ENCODE measurements around the gene BRMS1L.
"Not testable (repeated sequence)": the region's sequence is repeated elsewhere in the genome, so short reads cannot be mapped to it uniquely, and the experiment has no call there.

Gene BRMS1L

DNA sequence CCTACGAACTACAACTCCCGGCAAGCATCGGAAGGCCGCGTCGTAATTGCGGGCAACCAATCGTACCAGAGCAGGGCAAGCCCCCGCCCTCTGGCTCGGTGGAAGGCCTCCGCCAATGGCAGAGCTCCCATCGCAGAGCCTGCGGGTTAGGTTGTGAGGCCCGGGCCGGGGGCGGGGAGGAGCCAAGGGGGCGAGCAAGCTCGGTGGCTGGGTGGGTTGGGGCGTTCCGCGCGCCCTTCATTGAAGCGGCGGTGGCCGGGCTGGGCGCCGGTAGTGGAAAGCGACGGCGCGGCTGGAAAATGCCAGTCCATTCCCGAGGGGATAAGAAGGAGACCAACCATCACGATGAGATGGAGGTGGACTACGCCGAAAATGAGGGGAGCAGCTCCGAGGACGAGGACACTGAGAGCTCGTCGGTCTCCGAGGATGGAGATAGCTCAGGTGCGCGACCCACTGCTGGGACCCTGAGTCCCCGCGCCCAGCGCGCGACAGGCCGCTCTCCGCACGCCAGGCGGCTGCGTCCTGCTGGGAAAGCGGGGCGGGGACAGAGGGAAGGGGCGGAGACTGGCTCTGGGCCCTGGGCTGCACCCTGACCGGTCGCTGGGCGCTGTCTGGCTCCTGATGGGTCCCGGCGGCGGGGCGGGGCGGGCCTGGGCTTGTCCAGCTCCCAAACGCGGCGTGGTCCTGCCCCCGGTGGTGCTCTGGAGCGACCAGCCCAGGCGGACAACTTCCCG is at the start of gene BRMS1L:
Gene BRMS1L (plus strand): TSS at position 121 of the 734 bp plus-strand sequence. CDS start 179 bp downstream, at position 300.
- H2AFZ ChIP-seq (ENCODE audit: low read length) = peak within 1 kb of the TSS; percentile 94

DNA sequence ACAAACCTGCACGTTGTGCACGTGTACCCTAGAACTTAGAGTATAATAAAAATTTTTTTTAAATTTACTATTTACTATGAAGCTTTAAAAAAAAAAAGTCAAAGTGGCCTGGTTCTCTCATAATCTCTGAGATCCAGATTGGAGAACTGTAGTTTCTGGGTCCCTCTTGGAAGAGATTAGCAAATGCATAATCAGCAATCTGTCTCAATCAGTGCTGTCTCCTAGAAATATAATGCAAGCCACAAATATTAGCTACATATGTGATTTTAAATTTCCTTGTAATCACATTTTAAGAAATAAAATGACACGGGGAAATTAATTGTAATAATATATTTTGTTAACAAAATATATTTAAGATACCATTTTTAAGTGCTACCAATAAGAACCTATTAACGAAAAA is 49.3 kb upstream of the BRMS1L start:
- Histone ChIP-seq H3K27me3 (ENCODE audit: insufficient read depth, low read length) (no peaks in the 10 kb centered on the region), H3K36me3 (ENCODE audit: insufficient read depth, low read length) (no peaks in the 10 kb centered on the region), H3K4me1 (ENCODE audit: insufficient read depth, low read length, severe bottlenecking) (no peaks in the 10 kb centered on the region), H3K27ac (ENCODE audit: low read depth, low read length, poor library complexity, severe bottlenecking) (no peak overlapping the region), H3K9me3 (ENCODE audit: low read length) (no peaks in the 10 kb centered on the region), H3K9ac (ENCODE audit: low read length) (no peak overlapping the region), H3K79me2 (ENCODE audit: insufficient read depth, low read length) (no peaks in the 10 kb centered on the region), H3F3A (ENCODE audit: insufficient read depth, low read length) (no peaks in the 10 kb centered on the region), H3K4me3 (ENCODE audit: low read depth, low read length, poor library complexity, severe bottlenecking) (no peak overlapping the region), H3K9me2 (ENCODE audit: low read depth, low read length) (no peaks in the 10 kb centered on the region), H3K4me2 (ENCODE audit: low read length) (no peak overlapping the region), H4K20me1 (ENCODE audit: insufficient read depth, low read length) (no peaks in the 10 kb centered on the region), H2AFZ (ENCODE audit: low read length) (no peak overlapping the region)
- no peak for TF ChIP-seq CTCF (IDR thresholded peaks at IDR 0.05; ENCODE audit: low read length)
- no peak for TF ChIP-seq EZH2 (IDR thresholded peaks at IDR 0.05; ENCODE audit: borderline replicate concordance, low read length)

More for the DNA sequence above, at the start of gene BRMS1L:
- Histone ChIP-seq H3K79me2 (ENCODE audit: insufficient read depth, low read length) (no peaks in the 10 kb centered on the region), H3K4me2 (ENCODE audit: low read length) (peak within 1 kb of the TSS; percentile 81), H3K9ac (ENCODE audit: low read length) (peak within 1 kb of the TSS; percentile 78), H4K20me1 (ENCODE audit: insufficient read depth, low read length) (no peaks in the 10 kb centered on the region), H3K9me3 (ENCODE audit: low read length) (no peaks in the 10 kb centered on the region), H3K4me1 (ENCODE audit: insufficient read depth, low read length, severe bottlenecking) (peaks cover 18% of the 10 kb centered on the region), H3K4me3 (ENCODE audit: low read depth, low read length, poor library complexity, severe bottlenecking) (peak within 1 kb of the TSS; percentile 79), H3K27me3 (ENCODE audit: insufficient read depth, low read length) (no peaks in the 10 kb centered on the region), H3K9me2 (ENCODE audit: low read depth, low read length) (no peaks in the 10 kb centered on the region), H3K27ac (ENCODE audit: low read depth, low read length, poor library complexity, severe bottlenecking) (peak within 1 kb of the TSS; percentile 19), H3F3A (ENCODE audit: insufficient read depth, low read length) (no peaks in the 10 kb centered on the region), H3K36me3 (ENCODE audit: insufficient read depth, low read length) (peaks cover under 1% of the 10 kb centered on the region; the same call in 1 of the 2 replicates)
- TF ChIP-seq EZH2 (IDR thresholded peaks at IDR 0.05; ENCODE audit: borderline replicate concordance, low read length) (no peak), CTCF (IDR thresholded peaks at IDR 0.05; ENCODE audit: low read length) (no peak)

DNA sequence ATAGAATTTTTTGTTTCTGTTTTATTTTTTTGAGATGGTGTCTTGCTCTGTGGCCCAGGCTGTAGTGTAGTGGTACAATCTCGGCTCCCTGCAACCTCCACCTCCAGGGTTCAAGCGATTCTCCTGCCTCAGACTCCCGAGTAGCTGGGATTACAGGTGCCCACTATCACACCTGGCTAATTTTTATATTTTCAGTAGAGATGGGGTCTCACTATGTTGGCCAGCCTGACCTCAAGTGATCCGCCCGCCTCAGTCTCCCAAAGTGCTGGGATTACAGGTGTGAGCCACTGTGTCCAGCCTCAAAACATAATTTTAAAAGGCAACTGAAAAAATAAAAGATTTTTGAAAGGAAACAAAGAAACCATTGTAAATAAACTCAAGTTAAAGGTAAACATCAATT is 48.6 kb upstream of the BRMS1L start:
- not testable (repeated sequence) for H3F3A ChIP-seq (ENCODE audit: insufficient read depth, low read length); H3K27me3 ChIP-seq (ENCODE audit: insufficient read depth, low read length); H3K9me3 ChIP-seq (ENCODE audit: low read length); H3K9ac ChIP-seq (ENCODE audit: low read length); H3K79me2 ChIP-seq (ENCODE audit: insufficient read depth, low read length); H3K4me3 ChIP-seq (ENCODE audit: low read depth, low read length, poor library complexity, severe bottlenecking); H4K20me1 ChIP-seq (ENCODE audit: insufficient read depth, low read length); H3K9me2 ChIP-seq (ENCODE audit: low read depth, low read length); H2AFZ ChIP-seq (ENCODE audit: low read length); H3K4me1 ChIP-seq (ENCODE audit: insufficient read depth, low read length, severe bottlenecking); H3K27ac ChIP-seq (ENCODE audit: low read depth, low read length, poor library complexity, severe bottlenecking); H3K4me2 ChIP-seq (ENCODE audit: low read length); H3K36me3 ChIP-seq (ENCODE audit: insufficient read depth, low read length)

DNA sequence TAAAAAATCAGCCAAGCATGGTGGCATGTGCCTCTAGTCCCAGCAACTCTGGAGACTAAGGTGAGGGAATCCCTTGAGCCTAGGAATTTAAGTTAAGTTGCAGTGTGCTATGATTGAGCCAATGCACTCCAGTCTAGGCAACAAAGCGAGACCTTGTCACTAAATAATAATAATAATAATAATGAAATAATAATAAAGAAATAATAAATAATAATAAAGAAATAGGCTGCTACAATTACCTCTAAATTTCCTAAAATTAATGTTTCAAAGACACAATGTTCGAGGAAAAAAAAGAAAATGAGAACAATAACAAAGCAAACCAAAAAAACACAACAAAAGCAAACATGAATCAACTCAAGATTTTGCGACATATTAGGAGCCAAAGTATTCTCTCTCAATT is 46.8 kb upstream of the BRMS1L start:
- Histone ChIP-seq H3K9me2 (ENCODE audit: low read depth, low read length) (no peaks in the 10 kb centered on the region), H3K79me2 (ENCODE audit: insufficient read depth, low read length) (no peaks in the 10 kb centered on the region), H3K9me3 (ENCODE audit: low read length) (no peaks in the 10 kb centered on the region), H3K9ac (ENCODE audit: low read length) (no peak overlapping the region), H3K4me1 (ENCODE audit: insufficient read depth, low read length, severe bottlenecking) (no peaks in the 10 kb centered on the region), H3F3A (ENCODE audit: insufficient read depth, low read length) (no peaks in the 10 kb centered on the region), H3K36me3 (ENCODE audit: insufficient read depth, low read length) (no peaks in the 10 kb centered on the region), H4K20me1 (ENCODE audit: insufficient read depth, low read length) (no peaks in the 10 kb centered on the region), H3K4me2 (ENCODE audit: low read length) (no peak overlapping the region), H2AFZ (ENCODE audit: low read length) (no peak overlapping the region), H3K4me3 (ENCODE audit: low read depth, low read length, poor library complexity, severe bottlenecking) (no peak overlapping the region), H3K27me3 (ENCODE audit: insufficient read depth, low read length) (no peaks in the 10 kb centered on the region), H3K27ac (ENCODE audit: low read depth, low read length, poor library complexity, severe bottlenecking) (no peak overlapping the region)
- TF ChIP-seq EZH2 (IDR thresholded peaks at IDR 0.05; ENCODE audit: borderline replicate concordance, low read length) (no peak), CTCF (IDR thresholded peaks at IDR 0.05; ENCODE audit: low read length) (no peak)
